Upper lobe of left lung (tissue), 6 donors: ENCODE results near the gene GSTT4. TPM values are rescaled to one million over a fixed set of nuclear protein-coding genes. Genes with fewer than 3 reads are reported as not detected.
A peak's percentile ranks its signal among the peaks of the same experiment; 100 is the strongest.
"Not testable (repeated sequence)": the region's sequence is repeated elsewhere in the genome, so short reads cannot be mapped to it uniquely, and the experiment has no call there.

ENCODE experiments used
- ATAC-seq, 2 donors: fragments of 200-7000 bp; cut with Tn5 transposase; one replicate each; pipeline ENCODE4 v1.9.1; 2022; ENCODE audit warnings: mild to moderate bottlenecking in 2 of 2, moderate library complexity in 2 of 2; ENCODE audit not compliant: low FRiP score in 2 of 2
- DNase-seq, 2 donors: peaks; one replicate each; pipeline ENCODE4 v3.0.0-alpha.2; 2019 to 2020
- H3K27ac ChIP-seq, 4 donors: fragments of 200-600 bp; sonication (generic); one replicate each; pipeline ENCODE4 v1.5.1; 2016 to 2019
- H3K27me3 ChIP-seq, 4 donors: fragments of 200-600 bp; sonication (generic); one replicate each; pipeline ENCODE4 v1.5.1; 2017 to 2019
- H3K36me3 ChIP-seq, 4 donors: fragments of 200-600 bp; sonication (generic); one replicate each; pipeline ENCODE4 v1.5.1; 2016 to 2019
- H3K4me1 ChIP-seq, 4 donors: fragments of 200-600 bp; sonication (generic); one replicate each; pipeline ENCODE4 v1.5.1; 2018 to 2019
- H3K4me3 ChIP-seq, 4 donors: fragments of 200-600 bp; sonication (generic); one replicate each; pipeline ENCODE4 v1.5.1; 2017 to 2019; ENCODE audit warnings: mild to moderate bottlenecking in 2 of 4, moderate library complexity in 1 of 4
- H3K9me3 ChIP-seq, 4 donors: fragments of 200-600 bp; sonication (generic); one replicate each; pipeline ENCODE4 v1.5.1; 2018 to 2019
- EP300 ChIP-seq, 4 donors: sonication (generic); formaldehyde crosslinking; IDR thresholded peaks; one replicate each; pipeline ENCODE4 v1.5.1; 2017; ENCODE audit warnings: antibody characterized with exemption in 4 of 4, control low read depth in 2 of 4
- POLR2A ChIP-seq, 4 donors: fragments of 450-650 bp; IDR thresholded peaks; one replicate each; pipeline ENCODE4 v1.5.1; 2016 to 2017; ENCODE audit warnings: antibody characterized with exemption in 4 of 4, mild to moderate bottlenecking in 2 of 4
- POLR2AphosphoS5 ChIP-seq, 2 donors: sonication (generic); formaldehyde crosslinking; IDR thresholded peaks; one replicate each; pipeline ENCODE4 v1.5.1; 2017; ENCODE audit warnings: antibody characterized with exemption in 2 of 2
- WGBS, 2 donors: methylation state at CpG; one replicate each; pipeline ENCODE4 v1.1.5; 2017 to 2018; 5-methylcytosine and 5-hydroxymethylcytosine counted together
- total RNA-seq, 6 donors: library from RNA; depleted of rRNA in 4 of 6; stranded (reverse); fragments of >200 nt in 4 of 6; gene quantifications; one replicate each; pipeline versions ENCODE4 v1.1.0 to v1.2.1, GENCODE V29; 2016 to 2021
- TF ChIP-seq, protein P1 (sequence below), 6 experiments: fragments of 450-650 bp in 4 of 6; fragments of 200-600 bp in 2 of 6; sonication (generic) in 2 of 6; IDR thresholded peaks; one replicate each; pipeline ENCODE4 v1.5.1; 2016 to 2019; ENCODE audit warnings: antibody characterized with exemption in 6 of 6
- donor health status: DM: no; HTN: no; CAD: no; lungs with moderate emphysema.
- donor health status: DM: no; HTN: yes; CAD: no; lungs with severe emphysema.

GSTT4 gene
- total RNA-seq, 6 donors from 2014 or later: not detected

DNA sequence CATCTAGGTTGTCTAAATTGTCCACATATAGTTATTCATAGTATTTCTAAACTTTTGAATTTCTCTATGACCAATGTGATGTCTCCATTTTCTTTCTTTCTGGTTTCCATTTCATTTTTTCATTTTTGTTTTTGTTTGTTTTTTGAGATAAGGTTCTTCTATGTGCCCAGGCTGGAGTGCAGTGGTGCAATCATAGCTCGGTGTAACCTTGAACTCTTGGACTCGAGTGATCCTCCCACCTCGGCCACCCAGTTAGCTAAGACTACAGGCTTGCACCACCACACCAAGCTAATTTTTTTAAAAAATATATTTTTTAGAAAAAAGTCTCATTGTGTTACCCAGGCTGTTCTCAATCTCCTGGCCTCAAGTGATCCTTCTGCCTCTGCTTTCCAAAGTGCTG is 8.2 kb downstream of the GSTT4 start:
- WGBS, 2 donors: 89 to 91% methylated on average over 3 of the region's 3 CpGs
- TF ChIP-seq, protein P1, sequence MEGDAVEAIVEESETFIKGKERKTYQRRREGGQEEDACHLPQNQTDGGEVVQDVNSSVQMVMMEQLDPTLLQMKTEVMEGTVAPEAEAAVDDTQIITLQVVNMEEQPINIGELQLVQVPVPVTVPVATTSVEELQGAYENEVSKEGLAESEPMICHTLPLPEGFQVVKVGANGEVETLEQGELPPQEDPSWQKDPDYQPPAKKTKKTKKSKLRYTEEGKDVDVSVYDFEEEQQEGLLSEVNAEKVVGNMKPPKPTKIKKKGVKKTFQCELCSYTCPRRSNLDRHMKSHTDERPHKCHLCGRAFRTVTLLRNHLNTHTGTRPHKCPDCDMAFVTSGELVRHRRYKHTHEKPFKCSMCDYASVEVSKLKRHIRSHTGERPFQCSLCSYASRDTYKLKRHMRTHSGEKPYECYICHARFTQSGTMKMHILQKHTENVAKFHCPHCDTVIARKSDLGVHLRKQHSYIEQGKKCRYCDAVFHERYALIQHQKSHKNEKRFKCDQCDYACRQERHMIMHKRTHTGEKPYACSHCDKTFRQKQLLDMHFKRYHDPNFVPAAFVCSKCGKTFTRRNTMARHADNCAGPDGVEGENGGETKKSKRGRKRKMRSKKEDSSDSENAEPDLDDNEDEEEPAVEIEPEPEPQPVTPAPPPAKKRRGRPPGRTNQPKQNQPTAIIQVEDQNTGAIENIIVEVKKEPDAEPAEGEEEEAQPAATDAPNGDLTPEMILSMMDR (IDR thresholded peaks at IDR 0.05): no peak
- TF ChIP-seq POLR2AphosphoS5 (IDR thresholded peaks at IDR 0.05) (no peak), POLR2A (IDR thresholded peaks at IDR 0.05) (no peak), EP300 (IDR thresholded peaks at IDR 0.05) (no peak)

DNA sequence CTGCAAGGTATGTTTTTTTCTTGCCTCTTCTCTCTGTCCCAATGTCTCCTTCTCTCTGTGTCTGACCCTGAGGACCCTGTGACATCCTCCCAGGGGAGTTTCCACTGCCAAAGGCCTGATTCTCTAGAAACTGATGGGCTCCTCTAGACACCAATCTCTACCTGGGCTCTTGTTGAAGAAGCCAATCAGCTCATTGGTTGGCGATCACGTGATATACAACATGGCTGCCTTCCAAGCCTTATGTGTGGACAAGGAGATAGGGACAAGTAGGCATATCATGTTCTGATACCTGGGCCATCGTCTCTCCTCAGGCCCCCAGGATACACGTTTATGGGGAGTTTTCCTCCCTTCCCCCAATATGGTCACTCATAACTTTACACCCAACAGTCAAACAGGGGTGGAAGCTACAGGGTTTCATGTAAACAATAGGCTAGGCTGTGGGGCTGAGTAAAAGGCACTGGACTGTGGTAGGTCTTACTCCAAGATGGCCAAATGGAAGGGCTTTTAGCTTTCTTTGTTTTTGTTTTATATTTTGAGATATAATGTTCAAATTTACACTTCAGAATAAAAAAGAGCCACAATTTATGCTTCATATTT is 11.6 kb downstream of the GSTT4 start:
- not testable (repeated sequence) for H3K36me3 ChIP-seq, H3K27ac ChIP-seq, H3K4me3 ChIP-seq, H3K4me1 ChIP-seq, ATAC-seq, H3K27me3 ChIP-seq, H3K9me3 ChIP-seq, DNase-seq
- WGBS, 2 donors: 60 to 65% methylated on average over 4 of the region's 4 CpGs

More for the DNA sequence above, 8.2 kb downstream of the GSTT4 start:
- Histone ChIP-seq H3K36me3 (no peaks in the 10 kb centered on the region), H3K4me3 (no peak overlapping the region), H3K4me1 (no peaks in the 10 kb centered on the region), H3K9me3 (no peaks in the 10 kb centered on the region), H3K27ac (no peak overlapping the region), H3K27me3 (no peaks in the 10 kb centered on the region)
- DNase-seq (no peak), ATAC-seq (no peak)

DNA sequence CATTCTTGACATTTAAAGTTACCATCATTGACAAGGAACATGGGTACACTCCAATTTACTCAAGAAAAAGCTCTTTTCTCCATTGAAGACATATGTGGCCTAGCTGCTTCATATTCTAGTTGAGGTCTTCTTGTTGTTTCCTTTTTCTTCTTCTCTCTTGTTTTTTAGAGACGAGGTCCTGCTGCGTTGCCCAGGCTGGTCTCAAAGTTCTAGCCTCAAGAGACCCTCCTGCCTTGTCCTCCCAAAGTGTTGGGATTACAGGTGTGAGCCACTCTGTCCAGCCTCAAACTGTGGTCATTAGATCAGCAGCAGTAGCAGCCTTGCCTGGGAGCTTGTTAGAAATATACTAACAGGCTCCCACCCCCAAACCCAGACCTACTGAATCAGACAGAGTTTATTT is 12.2 kb downstream of the GSTT4 start:
- not testable (repeated sequence) for H3K4me1 ChIP-seq, H3K36me3 ChIP-seq, H3K27ac ChIP-seq, ATAC-seq, DNase-seq, H3K4me3 ChIP-seq, H3K9me3 ChIP-seq, H3K27me3 ChIP-seq
- 58 to 69% methylated on average over 2 of the region's 2 CpGs for WGBS, 2 donors

DNA sequence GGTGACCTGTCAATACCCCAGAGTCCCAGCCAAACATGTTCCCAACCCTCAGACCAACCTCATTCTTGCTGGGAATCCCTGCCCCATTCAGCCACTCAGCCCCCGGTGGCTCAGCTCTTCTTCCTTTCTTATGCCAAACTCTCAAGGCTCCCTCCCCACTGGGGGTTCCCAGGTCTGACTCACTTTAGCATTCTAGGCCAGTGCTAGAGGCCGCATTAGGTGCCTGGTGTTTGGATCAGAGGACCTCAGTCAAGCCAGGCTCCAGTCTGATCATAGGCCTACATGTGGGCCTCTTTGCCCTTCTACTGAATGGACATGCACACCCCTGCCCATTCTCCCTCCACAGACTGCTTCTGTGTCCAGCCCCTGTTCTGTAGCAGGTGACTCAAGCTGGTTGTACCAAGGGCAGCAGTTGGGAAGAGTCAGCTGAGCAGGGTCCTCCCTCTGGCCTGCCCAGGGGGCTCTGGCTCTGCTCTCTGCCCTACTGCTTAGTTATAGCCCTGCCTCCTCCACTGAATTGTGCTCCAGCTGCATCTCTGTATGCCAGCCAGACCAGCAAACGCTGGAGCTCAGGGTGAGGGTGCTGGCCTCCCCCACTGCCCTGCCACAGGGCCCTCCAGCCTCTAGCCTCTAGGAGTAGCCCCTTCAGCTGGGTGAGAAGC is 15.5 kb downstream of the GSTT4 start:
- H3K27ac ChIP-seq, H3K9me3 ChIP-seq, H3K4me3 ChIP-seq, H3K27me3 ChIP-seq, H3K4me1 ChIP-seq, DNase-seq, H3K36me3 ChIP-seq: not testable (repeated sequence)
- ATAC-seq: peak in 1 of 2 donors; percentile 39
- 61 to 75% methylated on average over 1 to 2 of the region's 3 CpGs for WGBS, 2 donors

DNA sequence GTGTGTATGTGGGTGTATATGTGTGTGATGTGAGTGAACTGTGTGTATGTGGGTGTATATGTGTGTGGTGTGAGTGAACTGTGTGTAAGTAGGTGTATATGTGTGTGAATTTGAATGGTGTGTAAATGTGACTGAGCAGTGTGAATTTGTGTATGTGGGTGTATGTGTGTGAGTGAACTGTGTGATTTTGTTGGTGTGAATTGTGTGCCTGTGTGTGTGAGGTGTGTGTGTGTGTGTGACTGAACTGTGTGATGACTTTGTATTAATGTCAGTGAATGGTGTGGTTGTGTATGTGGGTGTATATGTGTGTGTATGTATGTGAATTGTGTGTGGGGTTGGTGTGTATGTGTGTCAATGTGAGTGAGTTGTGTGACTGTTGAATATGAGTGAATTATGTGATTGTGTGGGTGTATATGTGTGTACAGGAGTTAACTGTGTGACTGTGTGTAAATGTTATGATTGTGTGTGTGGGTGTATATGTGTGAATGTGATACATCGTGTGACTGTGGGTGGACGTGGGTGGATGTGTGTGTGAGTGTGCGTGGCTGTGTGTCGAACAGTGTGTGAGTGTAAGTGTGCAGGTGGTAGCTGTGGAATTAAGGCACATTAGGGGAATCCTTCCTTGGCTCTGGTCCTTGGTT is 18.6 kb downstream of the GSTT4 start:
- not testable (repeated sequence) for H3K27ac ChIP-seq, H3K36me3 ChIP-seq, ATAC-seq, H3K4me3 ChIP-seq, H3K27me3 ChIP-seq, DNase-seq, H3K9me3 ChIP-seq, H3K4me1 ChIP-seq
- WGBS, 2 donors: 59 to 83% methylated on average over 3 to 4 of the region's 4 CpGs

DNA sequence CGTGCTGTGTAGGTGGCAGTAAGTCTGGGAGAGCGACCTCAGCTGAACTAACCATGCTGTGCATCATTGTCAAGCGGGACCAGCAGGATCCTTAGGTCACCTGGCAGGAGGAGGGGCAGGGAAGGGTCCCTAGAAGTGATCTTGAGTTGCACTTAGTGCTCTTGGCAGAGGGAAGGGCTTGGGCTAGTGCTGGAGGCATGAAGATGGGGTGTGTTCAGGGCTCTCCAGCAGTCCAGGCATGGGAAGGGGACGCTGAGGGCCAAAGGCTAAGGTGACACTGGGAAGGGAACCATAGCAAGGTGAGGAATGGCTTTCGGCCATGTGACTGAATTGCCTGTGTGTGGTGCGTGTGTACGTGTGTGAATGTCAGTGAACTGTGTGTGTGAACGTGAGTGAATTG is 19.2 kb downstream of the GSTT4 start:
- not testable (repeated sequence) for H3K27me3 ChIP-seq, ATAC-seq, H3K9me3 ChIP-seq, H3K4me1 ChIP-seq, H3K4me3 ChIP-seq, DNase-seq, H3K36me3 ChIP-seq, H3K27ac ChIP-seq
- 38 to 78% methylated on average over 8 of the region's 8 CpGs for WGBS, 2 donors

DNA sequence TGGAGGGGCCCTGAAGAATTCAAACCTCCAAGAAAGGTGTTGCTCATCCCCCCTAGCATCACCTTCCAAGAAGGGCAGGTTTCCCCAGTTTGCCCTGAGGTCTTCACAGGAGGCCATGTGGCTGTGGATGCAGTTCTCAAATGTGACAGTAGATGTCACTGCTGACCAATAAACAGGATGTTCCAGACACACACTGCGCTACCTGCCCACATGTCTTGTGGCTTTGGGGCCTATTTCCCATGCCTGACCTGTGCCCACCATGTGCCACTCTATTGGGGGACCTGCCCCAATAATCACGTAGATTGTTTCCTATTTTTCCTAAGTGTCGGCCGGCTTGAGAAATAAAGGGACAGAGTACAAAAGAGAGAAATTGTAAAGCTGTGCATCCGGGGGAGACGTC is 20.8 kb downstream of the GSTT4 start:
- DNase-seq: no peak
- TF ChIP-seq, protein P1 (IDR thresholded peaks at IDR 0.05): peak in 3 of 6 experiments; percentile 38 to 61 (median 54)
- TF ChIP-seq EP300 (IDR thresholded peaks at IDR 0.05) (no peak), POLR2A (IDR thresholded peaks at IDR 0.05) (no peak), POLR2AphosphoS5 (IDR thresholded peaks at IDR 0.05) (no peak)
- 47 to 61% methylated on average over 3 to 6 of the region's 6 CpGs for WGBS, 2 donors

DNA sequence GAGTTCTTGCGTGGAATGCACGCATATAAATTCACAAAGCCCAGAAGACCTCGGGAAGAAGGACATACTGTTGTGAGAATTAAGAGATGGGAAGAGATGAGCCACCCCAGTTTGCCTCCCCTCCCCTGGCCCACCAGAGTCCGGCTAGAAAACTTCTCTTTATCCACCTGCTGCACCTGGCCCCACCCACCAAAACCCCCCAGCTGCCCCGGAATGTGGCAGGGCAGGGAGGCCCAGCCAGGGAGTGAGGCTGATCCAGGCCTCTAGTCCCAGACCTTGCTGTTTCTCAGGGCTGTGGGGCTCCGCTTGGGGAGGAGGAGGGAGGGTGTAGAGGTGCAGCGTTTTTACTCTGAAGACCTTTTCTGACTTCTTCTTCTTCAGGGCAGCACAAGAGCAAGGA is 24.7 kb downstream of the GSTT4 start:
- H3K4me1 ChIP-seq, H3K27me3 ChIP-seq, ATAC-seq, H3K36me3 ChIP-seq, H3K27ac ChIP-seq, H3K9me3 ChIP-seq, DNase-seq, H3K4me3 ChIP-seq: not testable (repeated sequence)
- WGBS, 2 donors: 40% methylated on average over 5 of the region's 7 CpGs; no CpG with 5 or more reads in 1 of the 2 donors

More for the DNA sequence above, 20.8 kb downstream of the GSTT4 start:
- H3K27me3 ChIP-seq: no peaks in the 10 kb centered on the region
- H3K9me3 ChIP-seq: no peaks in the 10 kb centered on the region
- H3K36me3 ChIP-seq: no peaks in the 10 kb centered on the region
- H3K27ac ChIP-seq: no peak overlapping the region
- no peak overlapping the region for H3K4me3 ChIP-seq
- H3K4me1 ChIP-seq: no peaks in the 10 kb centered on the region
- ATAC-seq: peak in 1 of 2 donors; percentile 48

DNA sequence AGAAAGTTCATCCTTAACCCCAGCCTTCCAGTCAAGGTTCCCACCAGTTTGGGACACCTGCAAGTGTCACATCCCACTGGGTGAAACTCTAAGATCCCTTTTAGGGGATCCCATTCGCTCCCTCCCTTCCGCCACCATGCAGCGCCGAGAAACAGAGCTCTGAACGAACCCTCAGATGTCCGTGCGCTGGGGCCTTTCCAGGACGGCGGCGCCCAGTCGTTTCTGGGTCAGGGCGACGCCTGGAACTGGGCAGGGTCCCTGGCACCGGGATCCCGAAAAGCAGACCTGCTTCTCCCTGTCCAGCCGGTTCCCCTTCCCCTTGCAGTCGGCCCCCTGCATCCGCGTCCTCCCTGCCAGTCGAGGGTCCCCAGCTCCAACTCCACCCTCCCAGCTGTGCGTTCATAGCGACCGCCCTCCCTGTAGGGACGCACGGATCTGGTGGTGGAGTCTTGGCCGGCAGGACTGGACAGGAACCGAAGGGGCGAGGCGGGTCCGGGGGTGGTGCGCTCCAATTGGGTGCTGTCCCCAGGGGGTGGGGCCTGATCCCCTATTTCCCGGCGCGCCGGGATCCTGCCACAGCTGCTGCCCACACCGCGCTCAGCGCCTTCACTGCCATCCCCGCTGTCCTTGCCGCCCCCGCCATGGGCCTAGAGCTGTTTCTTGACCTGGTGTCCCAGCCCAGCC is 25.6 kb downstream of the GSTT4 start, which contains the start of gene GSTT2:
GSTT2 (plus strand) TSS at position 578 of the 684 bp plus-strand sequence.
- ATAC-seq: peak; percentile 93 to 96
- H3K36me3 ChIP-seq, H3K27ac ChIP-seq, DNase-seq, H3K27me3 ChIP-seq, H3K4me3 ChIP-seq, H3K4me1 ChIP-seq, H3K9me3 ChIP-seq: not testable (repeated sequence)
- no CpG with 5 or more reads among the region's 41 CpGs for WGBS, 2 donors

DNA sequence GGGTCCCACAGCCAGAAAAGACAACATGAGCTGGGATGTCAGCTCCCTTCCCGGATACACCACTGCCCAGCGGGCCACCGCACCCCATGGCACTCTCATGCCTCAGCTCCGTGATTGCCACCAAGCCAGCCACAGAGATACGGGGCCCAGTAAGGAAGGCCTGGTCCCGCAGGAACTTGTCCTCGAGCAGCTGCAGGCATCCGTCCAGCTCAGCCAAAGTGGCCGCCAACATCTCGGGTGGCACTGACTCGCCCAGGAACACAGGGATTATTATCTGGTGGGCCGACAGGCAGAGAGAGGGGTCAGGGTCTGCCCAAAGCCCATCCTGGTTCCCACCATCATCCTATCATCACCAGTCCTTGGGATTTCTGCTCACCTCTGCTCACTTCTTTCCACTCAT is 27.9 kb downstream of the GSTT4 start:
- peak in 1 of 2 donors; percentile 52 for DNase-seq
- H3K4me1 ChIP-seq, H3K27ac ChIP-seq, H3K36me3 ChIP-seq, ATAC-seq, H3K27me3 ChIP-seq, H3K4me3 ChIP-seq, H3K9me3 ChIP-seq: not testable (repeated sequence)
- WGBS, 2 donors: no CpG with 5 or more reads among the region's 12 CpGs
